Mucosa of descending colon (tissue), 3 donors: Measurements from ENCODE around the gene THEM5. TPM values are rescaled to one million over a fixed set of nuclear protein-coding genes. Genes with fewer than 3 reads are reported as not detected.

Source experiments
- ATAC-seq: fragments of 200-7000 bp; cut with Tn5 transposase; one replicate; pipeline ENCODE4 v1.9.1; 2020; ENCODE audit warnings: mild to moderate bottlenecking, moderate library complexity
- DNase-seq, 3 donors: peaks; one replicate each; pipeline ENCODE4 v3.0.0-alpha.2; 2020
- H3K36me3 ChIP-seq: fragments of 200-600 bp; one replicate; pipeline ENCODE4 v1.8.0; 2021; ENCODE audit warnings: low read depth, mild to moderate bottlenecking
- H3K4me1 ChIP-seq: fragments of 200-600 bp; one replicate; pipeline ENCODE4 v1.8.0; 2021; ENCODE audit warnings: low read depth, mild to moderate bottlenecking
- H3K4me3 ChIP-seq: fragments of 200-600 bp; one replicate; pipeline ENCODE4 v1.8.0; 2021; ENCODE audit warnings: mild to moderate bottlenecking
- H3K9me3 ChIP-seq: fragments of 200-600 bp; one replicate; pipeline ENCODE4 v1.8.0; 2021; ENCODE audit warnings: mild to moderate bottlenecking
- intact Hi-C, 2 donors: fragments of 100-400 bp; cut with DNase I in 1 of 2; cut with micrococcal nuclease in 1 of 2; formaldehyde crosslinking; loops; one replicate each; pipeline versions ENCODE4 v1.11.0 to v1.11.1; 2022; cut with DNase I, micrococcal nuclease
- total RNA-seq, 3 donors: library from RNA; stranded (reverse); fragmentation: NEBNext Ultra II Directional in 2 of 3; extraction: Animal tissue kit (Norgen Biotek cat#: 25700) in 2 of 3; gene quantifications; one replicate each; pipeline versions ENCODE4 v1.2.1 to v1.2.4, GENCODE V29; 2021 to 2023
- TF ChIP-seq, protein P1 (sequence below): fragments of 200-600 bp; IDR thresholded peaks from one replicate; pipeline ENCODE4 v1.8.0; 2022; ENCODE audit warnings: antibody characterized with exemption, mild to moderate bottlenecking
- donor health status: DM: no; HTN: no; CAD: no; lungs with moderate emphysema.
- donor health status: DM: no; HTN: no; CAD: no.
- donor health status: DM: no; HTN: yes; CAD: no.

THEM5 gene
- total RNA-seq, 3 donors from 2014 or later: not detected

DNA sequence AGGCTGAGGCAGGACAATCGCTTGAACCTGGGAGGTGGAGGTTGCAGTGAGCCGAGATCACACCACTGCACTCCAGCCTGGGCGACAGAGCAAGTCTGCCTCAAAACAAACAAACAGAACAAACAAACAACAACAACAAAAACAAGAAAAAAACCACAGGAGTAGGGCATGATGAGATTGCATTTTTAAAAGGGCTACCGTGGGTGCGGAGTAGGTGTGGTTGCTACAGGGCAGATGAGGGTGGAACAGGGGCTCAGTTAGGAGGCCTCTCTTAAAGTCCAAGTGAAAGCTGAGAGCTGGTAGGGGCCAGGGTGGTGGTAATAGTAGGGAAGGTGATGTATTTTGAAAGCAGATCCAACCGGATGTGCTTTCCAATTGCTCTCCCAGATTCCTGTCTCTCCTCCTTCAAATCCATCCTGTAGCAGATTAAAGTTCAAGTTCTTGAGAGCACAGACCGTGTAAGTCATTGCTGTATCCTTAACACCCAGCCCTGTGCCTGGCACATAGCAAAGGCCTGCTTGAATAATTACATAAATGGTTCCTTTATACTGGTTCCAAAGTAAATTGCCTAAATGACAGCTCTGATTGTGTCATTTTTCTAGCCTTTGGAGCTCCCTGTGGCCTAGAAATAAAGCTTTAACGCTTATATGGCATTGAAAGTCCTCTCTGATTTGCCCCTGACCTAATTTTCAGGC, 44.1 kb downstream of the THEM5 start:
- H3K4me3 ChIP-seq: no peak overlapping the region
- no peaks in the 10 kb centered on the region for H3K4me1 ChIP-seq
- intact Hi-C loops: no loop called here
- ATAC-seq (no peak), DNase-seq (no peak)
- H3K36me3 ChIP-seq: no peaks in the 10 kb centered on the region
- H3K9me3 ChIP-seq: no peaks in the 10 kb centered on the region
- TF ChIP-seq, protein P1, sequence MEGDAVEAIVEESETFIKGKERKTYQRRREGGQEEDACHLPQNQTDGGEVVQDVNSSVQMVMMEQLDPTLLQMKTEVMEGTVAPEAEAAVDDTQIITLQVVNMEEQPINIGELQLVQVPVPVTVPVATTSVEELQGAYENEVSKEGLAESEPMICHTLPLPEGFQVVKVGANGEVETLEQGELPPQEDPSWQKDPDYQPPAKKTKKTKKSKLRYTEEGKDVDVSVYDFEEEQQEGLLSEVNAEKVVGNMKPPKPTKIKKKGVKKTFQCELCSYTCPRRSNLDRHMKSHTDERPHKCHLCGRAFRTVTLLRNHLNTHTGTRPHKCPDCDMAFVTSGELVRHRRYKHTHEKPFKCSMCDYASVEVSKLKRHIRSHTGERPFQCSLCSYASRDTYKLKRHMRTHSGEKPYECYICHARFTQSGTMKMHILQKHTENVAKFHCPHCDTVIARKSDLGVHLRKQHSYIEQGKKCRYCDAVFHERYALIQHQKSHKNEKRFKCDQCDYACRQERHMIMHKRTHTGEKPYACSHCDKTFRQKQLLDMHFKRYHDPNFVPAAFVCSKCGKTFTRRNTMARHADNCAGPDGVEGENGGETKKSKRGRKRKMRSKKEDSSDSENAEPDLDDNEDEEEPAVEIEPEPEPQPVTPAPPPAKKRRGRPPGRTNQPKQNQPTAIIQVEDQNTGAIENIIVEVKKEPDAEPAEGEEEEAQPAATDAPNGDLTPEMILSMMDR: no peak

DNA sequence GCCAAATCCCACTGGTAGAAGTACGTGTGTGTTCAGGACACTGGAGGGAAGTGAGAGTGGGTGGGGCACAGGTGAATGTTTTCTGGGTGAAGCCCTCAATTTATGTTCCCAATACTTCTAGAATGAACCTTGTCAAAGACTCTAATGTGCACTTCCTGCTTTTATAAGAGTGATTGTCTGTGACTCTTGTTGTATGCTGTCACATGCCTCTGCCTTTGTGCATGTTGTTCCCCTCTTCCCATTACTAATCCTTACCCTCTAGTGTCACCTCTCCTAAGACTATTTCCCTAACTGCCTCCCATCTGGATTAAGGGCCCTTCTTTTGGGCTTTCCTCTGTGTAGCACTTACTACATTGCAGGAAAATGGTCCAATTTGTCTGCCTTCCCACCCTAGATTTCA, 45.7 kb downstream of the THEM5 start:
- no peaks in the 10 kb centered on the region for H3K9me3 ChIP-seq
- ATAC-seq (no peak), DNase-seq (no peak)
- TF ChIP-seq, protein P1: no peak
- H3K36me3 ChIP-seq: no peaks in the 10 kb centered on the region
- no peak overlapping the region for H3K4me3 ChIP-seq
- H3K4me1 ChIP-seq: no peaks in the 10 kb centered on the region
- intact Hi-C loops: no loop called here

DNA sequence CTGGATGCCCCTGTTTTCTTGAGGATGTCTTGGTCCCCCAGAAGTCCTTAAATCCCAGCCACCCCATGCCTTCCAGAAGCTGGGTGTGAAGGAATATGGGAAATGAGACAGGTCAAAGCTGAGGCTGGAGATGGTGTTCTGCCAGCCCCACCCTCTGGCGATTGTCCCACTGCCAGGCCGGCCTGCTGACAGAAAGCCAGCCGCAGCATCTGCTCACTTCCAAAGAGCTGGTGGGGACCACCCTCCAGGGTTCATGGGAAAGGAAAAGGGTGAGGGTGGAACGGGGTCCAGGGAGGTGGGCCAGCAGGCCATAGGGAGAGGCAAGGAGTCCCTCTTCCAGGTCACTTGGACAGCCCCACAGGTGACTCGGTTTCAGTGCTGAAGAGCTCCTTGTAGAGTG, 46.4 kb downstream of the THEM5 start:
- DNase-seq (no peak), ATAC-seq (no peak)
- intact Hi-C loops: no loop called here
- no peaks in the 10 kb centered on the region for H3K36me3 ChIP-seq
- H3K4me3 ChIP-seq: no peak overlapping the region
- no peaks in the 10 kb centered on the region for H3K9me3 ChIP-seq
- TF ChIP-seq, protein P1: no peak
- no peaks in the 10 kb centered on the region for H3K4me1 ChIP-seq

DNA sequence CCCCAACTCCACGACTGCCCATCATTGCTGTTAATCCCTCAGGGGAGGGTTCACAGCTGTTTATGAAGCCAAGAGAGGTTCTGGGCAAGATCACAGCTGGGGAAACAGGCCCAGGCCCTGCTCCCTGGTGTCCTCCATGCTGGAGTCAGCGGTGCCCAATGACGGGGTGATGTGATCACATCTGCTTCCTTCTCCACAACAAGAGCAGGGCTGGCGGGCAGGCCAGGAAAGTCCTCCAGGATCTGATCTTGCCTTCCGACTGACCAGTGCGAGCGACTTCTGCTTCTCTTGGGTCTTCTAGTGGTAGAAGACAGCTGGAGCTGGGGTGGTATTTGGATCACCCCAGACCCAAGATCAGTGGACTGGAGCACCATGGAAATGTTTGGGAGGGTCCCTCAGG, 47.3 kb downstream of the THEM5 start:
- intact Hi-C loops: no loop called here
- H3K36me3 ChIP-seq: no peaks in the 10 kb centered on the region
- DNase-seq (no peak), ATAC-seq (no peak)
- TF ChIP-seq, protein P1: no peak
- no peaks in the 10 kb centered on the region for H3K9me3 ChIP-seq
- H3K4me1 ChIP-seq: no peaks in the 10 kb centered on the region
- no peak overlapping the region for H3K4me3 ChIP-seq

DNA sequence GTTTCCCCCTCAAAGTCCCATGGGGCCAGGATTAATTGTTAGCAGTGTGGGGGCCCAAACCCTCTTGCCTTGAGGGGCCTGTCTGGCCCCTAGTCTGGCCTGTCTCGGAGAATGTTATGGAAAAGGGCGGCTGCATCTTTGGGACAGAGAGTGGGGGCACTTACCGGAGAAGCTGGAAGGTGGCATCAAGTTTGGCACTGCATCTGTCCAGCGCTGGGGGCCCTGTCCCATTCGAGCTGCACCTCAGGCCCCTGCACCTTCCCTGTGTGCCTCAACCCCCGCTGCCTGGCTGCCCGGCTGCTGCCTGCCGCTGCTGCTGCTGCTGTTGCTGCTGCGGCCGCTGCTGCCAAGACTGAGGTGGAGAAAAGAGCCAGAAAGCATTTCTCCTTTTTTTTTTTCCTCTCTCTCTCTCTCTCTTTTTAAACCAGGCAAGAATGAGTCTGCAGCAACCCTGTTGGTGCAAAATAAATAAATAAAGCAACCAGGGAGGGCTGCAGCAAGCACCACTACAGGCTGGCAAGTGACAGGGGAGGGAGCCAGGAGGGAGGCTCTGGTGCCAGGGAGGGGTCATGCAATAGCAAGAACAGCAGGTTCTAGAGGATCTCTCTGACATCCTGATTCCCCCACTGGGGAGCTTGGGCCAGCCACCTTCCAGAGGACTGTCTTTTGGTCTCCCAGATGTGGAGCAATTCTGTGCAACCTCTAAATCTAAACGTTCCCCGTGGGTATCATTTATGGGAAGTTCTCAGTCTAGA, 48.3 kb downstream of the THEM5 start, which contains the start of gene LINGO4:
LINGO4 (minus strand) TSS at position 354 of the 755 bp plus-strand sequence. CDS start 2,715 bp downstream, outside the sequence.
- H3K9me3 ChIP-seq: no peaks in the 10 kb centered on the region
- TF ChIP-seq, protein P1: no peak
- no peak within 1 kb of the TSS for H3K4me3 ChIP-seq
- no peaks in the 10 kb centered on the region for H3K4me1 ChIP-seq
- no peaks in the 10 kb centered on the region for H3K36me3 ChIP-seq
- no peak for ATAC-seq
- intact Hi-C loops: no loop called here
- no peak for DNase-seq
